ENCODE measurements around the gene RASL12. TPM values are rescaled to one million over a fixed set of nuclear protein-coding genes. Genes with fewer than 3 reads are reported as not detected.
"Not testable (repeated sequence)": the region's sequence is repeated elsewhere in the genome, so short reads cannot be mapped to it uniquely, and the experiment has no call there.

Gene RASL12
- total and polyA plus RNA-seq, 2 experiments from 2014 or later, result 4.6 to 6.4 TPM

- Histone ChIP-seq H3K4me2 (no peak overlapping the region), H3K4me3 (no peak overlapping the region)
- WGBS (ENCODE audit: low lambda C conversion rate, missing lambda C conversion rate), result 91% methylated on average over 61 of the region's 85 CpGs
Observed at GRCh38 chr15:65077291-65077980, 9.6 kb upstream of the RASL12 start.

DNA sequence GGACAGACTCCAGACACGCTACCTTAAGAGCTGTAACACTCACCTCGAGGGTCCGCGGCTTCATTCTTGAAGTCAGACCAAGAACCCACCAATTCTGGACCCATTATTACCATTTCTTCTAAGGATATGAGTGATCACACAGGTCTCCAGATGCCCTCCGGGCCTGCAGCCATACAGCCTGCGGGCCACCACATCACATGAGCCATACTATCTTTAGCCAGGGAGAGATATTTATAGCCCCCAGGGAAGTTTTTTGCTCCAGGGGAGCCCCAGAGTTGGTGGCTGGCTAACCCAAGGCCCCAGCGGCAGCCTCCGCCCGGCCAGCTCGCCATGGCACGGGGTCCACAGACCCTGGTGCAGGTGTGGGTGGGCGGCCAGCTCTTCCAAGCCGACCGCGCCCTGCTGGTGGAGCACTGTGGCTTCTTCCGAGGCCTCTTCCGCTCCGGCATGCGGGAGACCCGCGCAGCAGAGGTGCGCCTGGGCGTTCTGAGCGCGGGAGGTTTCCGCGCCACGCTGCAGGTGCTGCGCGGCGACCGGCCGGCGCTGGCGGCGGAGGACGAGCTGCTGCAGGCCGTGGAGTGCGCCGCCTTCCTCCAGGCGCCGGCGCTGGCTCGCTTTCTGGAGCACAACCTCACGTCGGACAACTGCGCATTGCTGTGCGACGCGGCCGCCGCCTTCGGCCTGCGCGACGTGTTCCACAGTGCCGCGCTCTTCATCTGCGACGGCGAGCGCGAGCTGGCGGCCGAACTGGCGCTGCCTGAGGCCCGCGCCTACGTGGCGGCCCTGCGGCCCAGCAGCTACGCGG, 8.9 kb upstream of the RASL12 start, which contains the start of gene KBTBD13:
Gene KBTBD13, plus strand, starts transcription at position 261 of the 805 bp plus-strand sequence. Its CDS starts 70 bp downstream, at position 331.
- H3K9me3 ChIP-seq (ENCODE audit: low read depth), result no peaks in the 10 kb centered on the region
- no peak for TF ChIP-seq EZH2 (IDR thresholded peaks at IDR 0.05; ENCODE audit: borderline replicate concordance)
- TF ChIP-seq CTCF (IDR thresholded peaks at IDR 0.05; ENCODE audit: poor library complexity), result no peak
- no peak for TF ChIP-seq EZH2phosphoT487 (IDR thresholded peaks at IDR 0.05; ENCODE audit: low read depth, severe bottlenecking, unreplicated experiment)
- DNase-seq (ENCODE audit: low spot score), result no peak
- WGBS (ENCODE audit: low lambda C conversion rate, missing lambda C conversion rate), result 98% methylated on average over 55 of the region's 73 CpGs
- no peak within 1 kb of the TSS for H2AFZ ChIP-seq
- H3K79me2 ChIP-seq, result no peaks in the 10 kb centered on the region
- no peaks in the 10 kb centered on the region for H3K9me2 ChIP-seq (replicated peaks; ENCODE audit: insufficient read depth)
- H3K4me3 ChIP-seq, result no peak within 1 kb of the TSS
- H3K36me3 ChIP-seq (replicated peaks; ENCODE audit: insufficient read depth, low read depth), result no peaks in the 10 kb centered on the region
- no peaks in the 10 kb centered on the region for H3K27me3 ChIP-seq
- no peaks in the 10 kb centered on the region for H4K20me1 ChIP-seq (ENCODE audit: insufficient read depth, poor library complexity, severe bottlenecking)
- H3K27ac ChIP-seq, result no peak within 1 kb of the TSS
- peaks cover 4% of the 10 kb centered on the region for H3K4me1 ChIP-seq (ENCODE audit: insufficient read depth)
- no peak within 1 kb of the TSS for H3K4me2 ChIP-seq

More at GRCh38 chr15:65077291-65077980, 9.6 kb upstream of the RASL12 start:
- Histone ChIP-seq H4K20me1 (ENCODE audit: insufficient read depth, poor library complexity, severe bottlenecking) (no peaks in the 10 kb centered on the region), H3K9me2 (replicated peaks; ENCODE audit: insufficient read depth) (no peaks in the 10 kb centered on the region), H3K27me3 (no peaks in the 10 kb centered on the region), H2AFZ (no peak overlapping the region), H3K36me3 (replicated peaks; ENCODE audit: insufficient read depth, low read depth) (no peaks in the 10 kb centered on the region), H3K79me2 (no peaks in the 10 kb centered on the region), H3K4me1 (ENCODE audit: insufficient read depth) (peaks cover 7% of the 10 kb centered on the region), H3K9me3 (ENCODE audit: low read depth) (no peaks in the 10 kb centered on the region), H3K27ac (no peak overlapping the region)
- no peak for TF ChIP-seq EZH2phosphoT487 (IDR thresholded peaks at IDR 0.05; ENCODE audit: low read depth, severe bottlenecking, unreplicated experiment)
- TF ChIP-seq CTCF (IDR thresholded peaks at IDR 0.05; ENCODE audit: poor library complexity), result no peak
- TF ChIP-seq EZH2 (IDR thresholded peaks at IDR 0.05; ENCODE audit: borderline replicate concordance), result no peak
- no peak for DNase-seq (ENCODE audit: low spot score)

DNA sequence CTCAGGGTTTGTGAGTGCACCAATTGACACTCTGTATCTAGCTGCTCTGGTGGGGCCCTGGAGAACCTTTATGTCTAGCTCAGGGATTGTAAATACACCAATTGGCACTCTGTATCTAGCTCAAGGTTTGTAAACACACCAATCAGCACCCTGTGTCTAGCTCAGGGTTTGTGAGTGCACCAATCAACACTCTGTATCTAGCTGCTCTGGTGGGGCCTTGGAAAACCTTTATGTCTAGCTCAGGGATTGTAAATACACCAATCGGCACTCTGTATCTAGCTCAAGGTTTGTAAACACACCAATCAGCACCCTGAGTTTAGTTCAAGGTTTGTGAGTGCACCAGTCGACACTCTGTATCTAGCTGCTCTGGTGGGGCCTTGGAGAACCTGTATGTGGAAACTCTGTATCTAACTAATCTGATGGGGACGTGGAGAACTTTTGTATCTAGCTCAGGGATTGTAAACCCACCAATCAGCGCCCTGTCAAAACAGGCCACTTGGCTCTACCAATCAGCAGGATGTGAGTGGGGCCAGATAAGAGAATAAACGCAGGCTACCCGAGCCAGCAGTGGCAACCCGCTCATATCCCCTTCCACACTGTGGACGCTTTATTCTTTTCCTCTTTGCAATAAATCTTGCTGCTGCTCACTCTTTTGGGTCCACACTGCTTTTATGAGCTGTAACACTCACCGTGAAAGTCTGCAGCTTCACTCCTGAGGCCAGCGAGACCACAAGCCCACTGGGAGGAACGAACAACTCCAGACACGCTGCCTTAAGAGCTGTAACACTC, 8.0 kb upstream of the RASL12 start:
- not testable (repeated sequence) for H3K4me3 ChIP-seq; H3K27ac ChIP-seq; H4K20me1 ChIP-seq (ENCODE audit: insufficient read depth, poor library complexity, severe bottlenecking); H3K36me3 ChIP-seq (replicated peaks; ENCODE audit: insufficient read depth, low read depth); H3K4me2 ChIP-seq; H3K9me3 ChIP-seq (ENCODE audit: low read depth); DNase-seq (ENCODE audit: low spot score); H2AFZ ChIP-seq; H3K27me3 ChIP-seq; H3K4me1 ChIP-seq (ENCODE audit: insufficient read depth); H3K9me2 ChIP-seq (replicated peaks; ENCODE audit: insufficient read depth); H3K79me2 ChIP-seq
- WGBS (ENCODE audit: low lambda C conversion rate, missing lambda C conversion rate), result 68% methylated on average over 12 of the region's 12 CpGs

DNA sequence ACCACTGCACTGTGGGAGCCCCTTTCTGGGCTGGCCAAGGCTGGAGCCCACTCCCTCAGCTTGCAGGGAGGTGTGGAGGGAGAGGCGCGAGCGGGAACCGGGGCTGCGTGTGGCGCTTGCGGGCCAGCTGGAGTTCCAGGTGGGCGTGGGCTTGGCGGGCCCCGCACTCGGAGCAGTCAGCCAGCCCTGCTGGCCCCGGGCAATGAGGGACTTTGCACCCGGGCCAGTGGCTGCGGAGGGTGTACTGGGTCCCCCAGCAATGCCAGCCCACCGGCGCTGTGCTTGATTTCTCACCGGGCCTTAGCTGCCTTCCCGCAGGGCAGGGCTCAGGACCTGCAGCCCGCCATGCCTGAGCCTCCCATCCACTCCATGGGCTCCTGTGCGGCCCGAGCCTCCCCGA, 7.2 kb upstream of the RASL12 start:
- not testable (repeated sequence) for H3K4me3 ChIP-seq; H3K4me2 ChIP-seq; H3K9me3 ChIP-seq (ENCODE audit: low read depth); H3K4me1 ChIP-seq (ENCODE audit: insufficient read depth); DNase-seq (ENCODE audit: low spot score); H4K20me1 ChIP-seq (ENCODE audit: insufficient read depth, poor library complexity, severe bottlenecking); H3K79me2 ChIP-seq; H3K27ac ChIP-seq; H2AFZ ChIP-seq; H3K9me2 ChIP-seq (replicated peaks; ENCODE audit: insufficient read depth); H3K27me3 ChIP-seq; H3K36me3 ChIP-seq (replicated peaks; ENCODE audit: insufficient read depth, low read depth)
- whole genome bisulfite sequencing (ENCODE audit: low lambda C conversion rate, missing lambda C conversion rate), result 98% methylated on average over 19 of the region's 22 CpGs
